ENCODE data around the gene HOXD13.

- TF ChIP-seq SIN3A (IDR thresholded peaks at IDR 0.05; ENCODE audit: borderline replicate concordance, insufficient read depth, low read length) (no peak), REST (IDR thresholded peaks at IDR 0.05; ENCODE audit: insufficient read depth in 1 of 2, low read depth in 2 of 2, low read length in 2 of 2) (no peak), POLR2AphosphoS5 (IDR thresholded peaks at IDR 0.05; ENCODE audit: low read depth, low read length) (no peak), TAF1 (IDR thresholded peaks at IDR 0.05; ENCODE audit: borderline replicate concordance, insufficient read depth, low read length) (no peak)
These were observed 30.3 kb downstream of the HOXD13 start, which contains the start of gene HOXD9 for GRCh38 chr2:176122683-176123410.

Measured in PFSK-1 (cell line).